ENCODE measurements around the gene UMODL1.

Gene UMODL1

GRCh38 chr21:42117967-42118780 lies 47.1 kb downstream of the UMODL1 start:
- FAIRE-seq, result no peak

- no peak for FAIRE-seq
These were observed 47.8 kb downstream of the UMODL1 start for GRCh38 chr21:42118901-42119300.

GRCh38 chr21:42120101-42120902 lies 49.2 kb downstream of the UMODL1 start:
- peak; percentile 99 for FAIRE-seq

GRCh38 chr21:42120903-42121535 lies 49.9 kb downstream of the UMODL1 start:
- FAIRE-seq, result no peak

GRCh38 chr21:42121794-42122193 lies 50.7 kb downstream of the UMODL1 start:
- no peak for FAIRE-seq

- FAIRE-seq, result no peak
These were observed 51.3 kb downstream of the UMODL1 start for GRCh38 chr21:42122398-42122797.

- FAIRE-seq, result no peak
These were observed 51.7 kb downstream of the UMODL1 start for GRCh38 chr21:42122808-42123207.

GRCh38 chr21:42123219-42123908 lies 52.2 kb downstream of the UMODL1 start:
- FAIRE-seq, result no peak

- FAIRE-seq, result no peak
These were observed 53.0 kb downstream of the UMODL1 start for GRCh38 chr21:42124081-42124480.

GRCh38 chr21:42124826-42125570 lies 53.9 kb downstream of the UMODL1 start:
- FAIRE-seq, result no peak

- FAIRE-seq, result no peak
These were observed 54.7 kb downstream of the UMODL1 start for GRCh38 chr21:42125571-42126544.

- no peak for FAIRE-seq
These were observed 56.3 kb downstream of the UMODL1 start for GRCh38 chr21:42127164-42128150.

GRCh38 chr21:42129300-42130266 lies 58.5 kb downstream of the UMODL1 start:
- FAIRE-seq, result no peak

GRCh38 chr21:42130441-42130840 lies 59.3 kb downstream of the UMODL1 start:
- FAIRE-seq, result no peak

- FAIRE-seq, result no peak
These were observed 61.1 kb downstream of the UMODL1 start for GRCh38 chr21:42132183-42132582.

- no peak for FAIRE-seq
These were observed 62.0 kb downstream of the UMODL1 start for GRCh38 chr21:42133131-42133530.

GRCh38 chr21:42135386-42136052 lies 64.4 kb downstream of the UMODL1 start:
- FAIRE-seq, result no peak

All from islet of Langerhans (tissue), 1 donor.